Ovary (tissue), 9 donors: ENCODE data around the gene WDR7. TPM values are rescaled to one million over a fixed set of nuclear protein-coding genes. Genes with fewer than 3 reads are reported as not detected.

ENCODE experiments used
- DNase-seq, 5 donors: peaks; one replicate each; pipeline ENCODE4 v3.0.0-alpha.2; 2019 to 2020
- H3K27ac ChIP-seq, 2 donors: fragments of 200-600 bp; one replicate each; pipeline versions ENCODE4 v1.5.1 to v1.8.0; 2019 to 2022
- H3K27me3 ChIP-seq: fragments of 200-600 bp; one replicate; pipeline ENCODE4 v1.8.0; 2022
- H3K36me3 ChIP-seq: fragments of 200-600 bp; sonication (generic); one replicate; pipeline ENCODE4 v1.5.1; 2019
- H3K4me1 ChIP-seq: one replicate; pipeline ENCODE4 v1.8.1; 2013; ENCODE audit warnings: mild to moderate bottlenecking, moderate library complexity; ENCODE audit not compliant: insufficient read depth
- H3K4me3 ChIP-seq: fragments of 200-600 bp; sonication (generic); one replicate; pipeline ENCODE4 v1.5.1; 2017
- H3K9me3 ChIP-seq, 2 donors: fragments of 200-600 bp in 1 of 2; sonication (generic) in 1 of 2; one replicate each; pipeline versions ENCODE4 v1.5.1 to v1.8.1; 2013 to 2019; ENCODE audit warnings: mild to moderate bottlenecking in 1 of 2, moderate library complexity in 1 of 2
- CTCF ChIP-seq, 3 donors: fragments of 450-650 bp in 2 of 3; fragments of 200-600 bp in 1 of 3; IDR thresholded peaks; one replicate each; pipeline versions ENCODE4 v1.5.1 to v1.8.0; 2016 to 2022; ENCODE audit warnings: antibody characterized with exemption in 3 of 3, mild to moderate bottlenecking in 1 of 3
- EP300 ChIP-seq: sonication (generic); formaldehyde crosslinking; IDR thresholded peaks from one replicate; pipeline ENCODE4 v1.6.1; 2017; ENCODE audit warnings: antibody characterized with exemption
- POLR2A ChIP-seq: fragments of 450-650 bp; IDR thresholded peaks from one replicate; pipeline ENCODE4 v1.6.1; 2017; ENCODE audit warnings: antibody characterized with exemption, mild to moderate bottlenecking, moderate library complexity
- WGBS, 3 donors: extraction: QIAGEN DNeasy Blood & Tissue Kit in 1 of 3; methylation state at CpG; one replicate each; pipeline versions ENCODE4 v1.1.5 to v1.1.7; 2013 to 2017; 5-methylcytosine and 5-hydroxymethylcytosine counted together
- intact Hi-C, 4 donors: fragments of 100-400 bp; cut with DNase I; formaldehyde crosslinking; loops; one replicate each; pipeline versions ENCODE4 v1.11.0 to v1.15.1; 2022 to 2023
- polyA plus RNA-seq, 2 donors: library from polyadenylated mRNA; stranded (reverse); fragments of 200-250 nt in 1 of 2; fragments of 350-450 nt in 1 of 2; fragmentation: Illumina TruSeq in 1 of 2; extraction: RNeasy Lipid Tissue Mini Kit (QIAGEN cat#74804) in 1 of 2; gene quantifications; one replicate each; pipeline ENCODE4 v1.2.3, GENCODE V29; 2013 to 2014
- total RNA-seq, 7 donors: library from RNA; depleted of rRNA in 2 of 7; stranded (reverse); fragments of >200 nt in 2 of 7; fragmentation: NEBNext Ultra II Directional in 3 of 7; extraction: Animal tissue kit (Norgen Biotek cat#: 25700) in 3 of 7; gene quantifications; one replicate each; pipeline versions ENCODE4 v1.1.0 to v1.2.4, GENCODE V29; 2016 to 2023
- donor health status: DM: no; HTN: no; CAD: no; lungs with moderate emphysema.
- donor health status: DM: no; HTN: no; CAD: no.
- donor health status: Bipolar disorder and iron deficiency.
- donor health status: DM: yes; HTN: yes; CAD: no.
- donor health status: DM: no; HTN: no; CAD: no.
- donor health status: DM: yes; HTN: yes; CAD: no.

The WDR7 gene
- total and polyA plus RNA-seq, 9 donors: 4.8 to 29.1 (median 24.7) TPM

- intact Hi-C loops: no loop called here
- TF ChIP-seq POLR2A: no peak
- TF ChIP-seq CTCF (IDR thresholded peaks at IDR 0.05): no peak
- no peak for TF ChIP-seq EP300
- no peaks in the 10 kb centered on the region for H3K36me3 ChIP-seq
- no peaks in the 10 kb centered on the region for H3K27me3 ChIP-seq
- no peaks in the 10 kb centered on the region for H3K4me1 ChIP-seq
- DNase-seq: no peak
- WGBS, 3 donors: 77 to 85% (median 84%) methylated on average over 4 of the region's 4 CpGs
- H3K4me3 ChIP-seq: no peak overlapping the region
- H3K9me3 ChIP-seq: no peaks in the 10 kb centered on the region
- H3K27ac ChIP-seq: no peak overlapping the region
Observed at GRCh38 chr18:57025540-57025939, 374.4 kb downstream of the WDR7 start.

GRCh38 chr18:57026316-57026715 is 375.2 kb downstream of the WDR7 start:
- Histone ChIP-seq H3K36me3 (no peaks in the 10 kb centered on the region), H3K27ac (no peak overlapping the region), H3K9me3 (no peaks in the 10 kb centered on the region), H3K4me1 (no peaks in the 10 kb centered on the region), H3K27me3 (no peaks in the 10 kb centered on the region), H3K4me3 (no peak overlapping the region)
- TF ChIP-seq CTCF (IDR thresholded peaks at IDR 0.05): no peak
- TF ChIP-seq POLR2A: no peak
- no peak for TF ChIP-seq EP300
- intact Hi-C loops: no loop called here
- DNase-seq: no peak
- 97 to 99% (median 98%) methylated on average over 2 of the region's 2 CpGs for WGBS, 3 donors

DNA sequence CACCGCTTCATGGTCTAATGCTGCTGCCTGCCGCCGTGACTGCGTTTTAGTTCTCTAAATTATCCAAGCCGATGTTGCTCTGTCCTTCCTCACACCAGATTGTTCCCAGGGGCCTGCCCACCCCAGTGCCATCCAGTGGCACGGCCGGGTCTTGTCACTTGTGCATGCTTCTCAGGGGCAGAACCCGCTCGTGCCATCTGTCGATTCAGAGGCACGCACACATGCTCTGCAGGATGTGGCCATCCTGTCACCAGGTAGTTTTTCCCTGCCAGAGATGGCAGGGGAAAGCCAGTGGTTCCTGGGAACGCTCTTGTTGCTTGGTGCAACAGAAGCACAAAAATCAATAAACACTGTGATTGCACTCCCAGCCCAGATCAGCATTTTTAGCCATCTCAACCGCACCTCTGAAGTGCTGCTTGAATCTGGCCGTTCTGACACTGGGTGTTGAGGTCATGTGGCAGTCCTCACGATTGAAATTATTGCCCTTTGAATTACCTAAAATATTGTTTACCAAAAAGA is 376.1 kb downstream of the WDR7 start:
- H3K36me3 ChIP-seq: no peaks in the 10 kb centered on the region
- WGBS, 3 donors: 80 to 92% (median 92%) methylated on average over 15 of the region's 15 CpGs
- H3K27ac ChIP-seq: no peak overlapping the region
- TF ChIP-seq CTCF (IDR thresholded peaks at IDR 0.05) (no peak), EP300 (no peak), POLR2A (no peak)
- intact Hi-C loops: no loop called here
- no peak overlapping the region for H3K4me3 ChIP-seq
- no peaks in the 10 kb centered on the region for H3K4me1 ChIP-seq
- DNase-seq: no peak
- H3K9me3 ChIP-seq: no peaks in the 10 kb centered on the region
- H3K27me3 ChIP-seq: no peaks in the 10 kb centered on the region

DNA sequence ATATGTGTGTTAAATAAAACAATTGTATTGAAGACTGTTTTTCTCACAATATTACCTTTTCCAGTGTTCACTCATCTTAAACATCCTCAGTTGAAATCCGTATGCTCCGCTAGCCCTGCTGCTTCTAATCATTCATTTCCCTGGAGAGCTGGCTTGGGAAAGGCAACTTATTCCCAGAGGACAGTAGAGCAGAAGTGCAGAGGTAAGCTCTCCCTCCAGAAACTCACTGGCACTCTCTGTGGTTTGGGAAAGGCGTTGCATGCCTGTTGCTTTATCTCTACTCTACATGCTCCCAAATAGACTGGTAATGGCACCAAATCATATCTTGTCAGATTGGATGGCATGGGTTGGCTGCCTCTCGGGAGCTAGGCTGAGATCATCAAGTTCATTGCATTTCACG is 378.6 kb downstream of the WDR7 start:
- no peak overlapping the region for H3K27ac ChIP-seq
- no peaks in the 10 kb centered on the region for H3K27me3 ChIP-seq
- WGBS, 3 donors: 92 to 97% (median 93%) methylated on average over 5 of the region's 5 CpGs
- DNase-seq: no peak
- H3K36me3 ChIP-seq: no peaks in the 10 kb centered on the region
- H3K9me3 ChIP-seq: no peaks in the 10 kb centered on the region
- intact Hi-C loops: no loop called here
- no peaks in the 10 kb centered on the region for H3K4me1 ChIP-seq
- no peak overlapping the region for H3K4me3 ChIP-seq
- TF ChIP-seq CTCF (IDR thresholded peaks at IDR 0.05) (no peak), POLR2A (no peak), EP300 (no peak)
